ENCODE results near the gene LGR4.

GRCh38 chr11:27352781-27353180, 119.8 kb downstream of the LGR4 start:
- TF ChIP-seq CTCF (conservative IDR thresholded peaks at IDR 0.05; ENCODE audit: low read length) = no peak
- TF ChIP-seq EZH2phosphoT487 (IDR thresholded peaks at IDR 0.05; ENCODE audit: borderline replicate concordance, low read depth, low read length) = no peak

All from OCI-LY7 (cell line).